Heart left ventricle (tissue), 13 donors: Measurements from ENCODE around the gene TRIM31.

Experiments
- CTCF ChIP-seq, 12 donors: fragments of 200-600 bp; sonication (generic) in 4 of 12; IDR thresholded peaks; one replicate each; pipeline versions ENCODE4 v1.5.0 to v1.8.0; 2018 to 2022; ENCODE audit warnings: antibody characterized with exemption in 12 of 12, mild to moderate bottlenecking in 5 of 12
- POLR2A ChIP-seq, 2 donors: fragments of 450-650 bp; IDR thresholded peaks; one replicate each; pipeline ENCODE4 v1.6.1; 2017; ENCODE audit warnings: antibody characterized with exemption in 2 of 2, mild to moderate bottlenecking in 2 of 2, moderate library complexity in 2 of 2
- donor health status: ischemic (EF 13 %, LVEDD 7.1; RV severe dilation, severe dysfunction).
- donor health status: DM: no; HTN: yes; CAD: no.
- donor health status: DM: no; HTN: no; CAD: no.
- donor health status: ischemic (EF 25% LVEDD 6.9; RV normal size, moderate dysfunction).
- donor health status: ischemic (EF 25% LVEDD 5.7; RV mildly dilated, moderate dysfunction).
- donor health status: ischemic (EF 35%, LVEDD 5.7; RV mildly dilated, moderate dysfunction).
- donor health status: nonischemic (EF 11% LVEDD 7.7; RV severe dilation, severe dysfunction).
- donor health status: DM: yes; HTN: yes; CAD: no.
- donor health status: PGD.
- donor health status: ischemic (EF 29% LVEDD 5.4; RV normal size, mild dysfunction).
- donor health status: nonischemic (EF 23%, LVEDD 6.1; RV moderate dilation, normal function).

GRCh38 chr6:30104661-30105060, 8.2 kb downstream of the TRIM31 start:
- no peak for TF ChIP-seq CTCF (IDR thresholded peaks at IDR 0.05)
- TF ChIP-seq POLR2A (IDR thresholded peaks at IDR 0.05), result no peak
